T-cell (primary cell): ENCODE results near the gene KRTAP5-3. TPM values are rescaled to one million over a fixed set of nuclear protein-coding genes. Genes with fewer than 3 reads are reported as not detected.

ENCODE experiments used
- ATAC-seq, 4 experiments: fragments of 200-7000 bp in 3 of 4; fragments of 150-1000 bp in 1 of 4; cut with Tn5 transposase; replicated peaks in 1 of 4; 1 replicate in 3 of 4; 2 replicates in 1 of 4; pipeline ENCODE4 v1.10.0; 2021; ENCODE audit warnings: moderate library complexity in 3 of 4, mild to moderate bottlenecking in 2 of 4, moderate number of reproducible peaks in 1 of 4
- CTCF ChIA-PET, 2 donors: fragments of 300-600 bp; sonication (Branson Sonifier 250); formaldehyde crosslinking; loops; one replicate each; lab custom pipeline; 2022; ENCODE audit warnings: antibody characterized with exemption in 2 of 2; lab: Charles Lee
- POLR2A ChIA-PET, 2 donors: fragments of 300-600 bp; sonication (Branson Sonifier 250); formaldehyde crosslinking; loops; one replicate each; lab custom pipeline; 2022; ENCODE audit warnings: antibody characterized with exemption in 2 of 2; lab: Charles Lee
- DNase-seq, 35 experiments: peaks; one replicate each; pipeline versions ENCODE4 v3.0.0 to v3.0.0-alpha.2; 2013 to 2023
- H3K27ac ChIP-seq: one replicate; pipeline ENCODE4 v1.5.1; 2013; ENCODE audit warnings: low read length
- H3K27me3 ChIP-seq, 2 experiments: replicated peaks in 1 of 2; 1 replicate in 1 of 2; 2 replicates in 1 of 2; pipeline versions ENCODE4 v1.6.1 to v1.7.0; 2013; ENCODE audit warnings: low read length in 1 of 2, mixed read lengths in 1 of 2; ENCODE audit not compliant: control insufficient read depth in 2 of 2, insufficient read depth in 2 of 2; ENCODE audit errors: extremely low read depth in 1 of 2
- H3K36me3 ChIP-seq, 2 donors: 1 replicate in 1 of 2; 2 replicates in 1 of 2; pipeline versions ENCODE4 v1.6.1 to v1.7.0; 2013; ENCODE audit warnings: low read length in 1 of 2; ENCODE audit not compliant: control insufficient read depth in 2 of 2, insufficient read depth in 1 of 2; ENCODE audit errors: extremely low read depth in 1 of 2
- H3K4me1 ChIP-seq, 2 experiments: 1 replicate in 1 of 2; 2 replicates in 1 of 2; pipeline versions ENCODE4 v1.6.1 to v1.7.0; 2013; ENCODE audit warnings: low read length in 2 of 2, mixed read lengths in 1 of 2; ENCODE audit not compliant: insufficient read depth in 2 of 2, control insufficient read depth in 1 of 2; ENCODE audit errors: extremely low read depth in 1 of 2
- H3K4me3 ChIP-seq, 2 donors: 1 replicate in 1 of 2; 2 replicates in 1 of 2; pipeline versions ENCODE4 v1.5.1 to v1.7.0; 2013; ENCODE audit warnings: mild to moderate bottlenecking in 2 of 2, low read length in 1 of 2, moderate library complexity in 1 of 2; ENCODE audit not compliant: control insufficient read depth in 1 of 2; ENCODE audit errors: extremely low read depth in 1 of 2
- H3K9me3 ChIP-seq: 2 replicates; pipeline ENCODE4 v1.7.0; 2013
- H3K27ac Mint-ChIP-seq, 2 donors: one replicate each; pipeline ENCODE4 v1.8.0; 2020 to 2021; ENCODE audit warnings: mild to moderate bottlenecking in 2 of 2, mixed read lengths in 2 of 2
- H3K27me3 Mint-ChIP-seq, 2 donors: one replicate each; pipeline ENCODE4 v1.8.0; 2021 to 2022; ENCODE audit warnings: mixed read lengths in 2 of 2
- H3K36me3 Mint-ChIP-seq: one replicate; pipeline ENCODE4 v1.8.0; 2021; ENCODE audit warnings: mixed read lengths
- H3K4me1 Mint-ChIP-seq, 3 donors: one replicate each; pipeline ENCODE4 v1.8.0; 2020 to 2022; ENCODE audit warnings: mixed read lengths in 3 of 3, mild to moderate bottlenecking in 1 of 3
- H3K4me3 Mint-ChIP-seq, 3 donors: one replicate each; pipeline ENCODE4 v1.8.0; 2020 to 2022; ENCODE audit warnings: mild to moderate bottlenecking in 3 of 3, mixed read lengths in 3 of 3, moderate library complexity in 3 of 3
- H3K9me3 Mint-ChIP-seq, 3 donors: one replicate each; pipeline ENCODE4 v1.8.0; 2020 to 2022; ENCODE audit warnings: mixed read lengths in 3 of 3
- WGBS: methylation state at CpG from one replicate; pipeline ENCODE4 v1.1.5; 2013; ENCODE audit warnings: missing lambda C conversion rate; ENCODE audit not compliant: insufficient coverage; 5-methylcytosine and 5-hydroxymethylcytosine counted together
- total RNA-seq, 35 experiments: library from RNA in 6 of 35; stranded (reverse) in 6 of 35; fragments of 120-200 nt in 1 of 35; gene quantifications; one replicate each; pipeline versions ENCODE4 v1.2.1 to v1.2.4 and lab custom pipeline; 2013 to 2026

Gene KRTAP5-3, protein sequence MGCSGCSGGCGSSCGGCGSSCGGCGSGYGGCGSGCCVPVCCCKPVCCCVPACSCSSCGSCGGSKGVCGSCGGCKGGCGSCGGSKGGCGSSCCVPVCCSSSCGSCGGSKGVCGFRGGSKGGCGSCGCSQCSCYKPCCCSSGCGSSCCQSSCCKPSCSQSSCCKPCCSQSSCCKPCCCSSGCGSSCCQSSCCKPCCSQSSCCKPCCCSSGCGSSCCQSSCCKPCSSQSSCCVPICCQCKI
- not detected for total RNA-seq
- not detected for total RNA-seq (2013)
- total RNA-seq (lab: John Stamatoyannopoulos, UW), result 0 reads per million in 29 experiments

DNA sequence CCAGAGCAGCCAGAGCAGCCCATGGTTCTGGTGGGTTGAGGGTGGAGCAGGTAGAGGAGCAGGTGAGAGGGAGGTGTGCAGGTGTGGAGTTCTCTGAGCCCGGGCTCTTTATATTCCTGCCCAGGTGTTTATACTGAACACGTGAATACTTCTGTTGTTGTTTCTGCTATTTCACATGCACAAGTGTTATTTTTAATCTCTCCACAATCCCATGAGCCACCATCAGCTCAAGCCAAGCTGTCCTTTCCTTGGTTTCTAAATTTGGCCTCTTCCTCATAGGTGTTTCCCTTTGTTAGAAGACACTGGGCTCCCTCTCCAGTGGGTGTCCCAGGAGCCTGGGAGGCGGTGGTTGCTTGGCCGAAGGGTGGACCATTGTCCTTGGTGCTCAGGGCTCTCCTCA, at the start of gene KRTAP5-3:
TSS of gene KRTAP5-3 (minus strand) at position 101 of the 400 bp plus-strand sequence. CDS start at position 23, 78 bp downstream.
- peaks cover 0 to 11% of the 10 kb centered on the region in 2 experiments for H3K4me1 ChIP-seq
- peaks cover 6 to 11% (median 9%) of the 10 kb centered on the region in 3 donors for H3K4me1 Mint-ChIP-seq
- H3K4me3 Mint-ChIP-seq, result no peak within 1 kb of the TSS
- DNase-seq, result no peak
- ATAC-seq, result no peak
- H3K27ac Mint-ChIP-seq, result no peak within 1 kb of the TSS
- 83% methylated on average over 2 of the region's 4 CpGs for WGBS
- no peaks in the 10 kb centered on the region for H3K36me3 Mint-ChIP-seq
- H3K9me3 ChIP-seq, result no peaks in the 10 kb centered on the region
- no peaks in the 10 kb centered on the region for H3K9me3 Mint-ChIP-seq
- no peak within 1 kb of the TSS for H3K27ac ChIP-seq
- CTCF ChIA-PET, result interaction anchor here in 1 of 2 donors (0.9 kb wide), 1 partner anchor 13 kb away, joined by 3 read pairs; no protein-coding TSS in a partner anchor
- no peak within 1 kb of the TSS for H3K4me3 ChIP-seq
- peaks cover 0 to 49% of the 10 kb centered on the region in 2 experiments for H3K27me3 ChIP-seq
- POLR2A ChIA-PET, result no interaction called here
- H3K36me3 ChIP-seq, result no peaks in the 10 kb centered on the region
- H3K27me3 Mint-ChIP-seq, result peaks cover 21 to 28% of the 10 kb centered on the region in 2 donors

DNA sequence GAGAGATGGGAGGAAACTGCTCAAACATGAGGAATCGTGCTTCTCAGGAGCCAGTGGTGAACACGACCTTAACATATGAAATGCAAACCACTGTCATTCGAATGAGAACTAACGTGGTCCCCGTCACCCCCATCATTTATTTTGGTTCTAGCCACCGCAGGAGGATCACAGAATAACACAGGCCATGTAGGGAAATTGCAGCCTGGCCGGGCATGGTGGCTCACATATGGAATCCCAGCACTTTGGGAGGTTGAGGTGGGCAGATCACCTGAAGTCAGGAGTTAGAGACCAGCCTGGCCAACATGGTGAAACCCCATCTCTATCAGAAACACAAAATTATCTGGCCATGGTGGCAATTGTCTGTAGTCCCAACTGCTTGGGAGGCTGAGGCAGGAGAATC, 48.4 kb upstream of the KRTAP5-3 start:
- no peak for DNase-seq
- Histone ChIP-seq H3K9me3 (no peaks in the 10 kb centered on the region), H3K27ac (no peak overlapping the region), H3K36me3 (no peaks in the 10 kb centered on the region), H3K27me3 (peaks cover 0 to 79% of the 10 kb centered on the region in 2 experiments), H3K4me1 (peaks cover 8 to 31% of the 10 kb centered on the region in 2 experiments), H3K4me3 (no peak overlapping the region)
- ATAC-seq, result no peak
- no peaks in the 10 kb centered on the region for H3K36me3 Mint-ChIP-seq
- CTCF ChIA-PET, result no interaction called here
- no peaks in the 10 kb centered on the region for H3K9me3 Mint-ChIP-seq
- H3K27me3 Mint-ChIP-seq, result peaks cover 21 to 57% of the 10 kb centered on the region in 2 donors
- 79% methylated on average over 5 of the region's 7 CpGs for WGBS
- peaks cover 6 to 18% (median 15%) of the 10 kb centered on the region in 3 donors for H3K4me1 Mint-ChIP-seq
- POLR2A ChIA-PET, result no interaction called here
- H3K27ac Mint-ChIP-seq, result no peak overlapping the region
- no peak overlapping the region for H3K4me3 Mint-ChIP-seq

DNA sequence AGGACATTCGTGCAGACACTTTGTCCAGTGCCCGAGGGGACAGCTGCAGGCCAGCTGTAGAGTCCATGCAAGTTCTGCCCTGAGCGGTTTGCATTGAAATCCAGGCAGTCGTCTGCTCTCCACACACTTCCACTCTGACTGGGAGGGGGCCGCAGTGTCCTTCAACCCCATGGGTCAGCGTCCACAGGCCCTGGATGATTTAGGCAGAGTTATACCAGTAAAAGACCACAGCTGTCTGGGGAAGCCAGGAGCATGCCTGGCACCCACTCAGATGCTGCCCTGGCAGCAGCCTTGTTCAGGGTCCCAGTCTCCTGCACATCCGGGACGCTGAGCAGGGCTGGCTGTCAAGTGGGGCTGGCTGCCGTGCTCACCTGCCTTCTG, 47.8 kb upstream of the KRTAP5-3 start:
- Histone ChIP-seq H3K4me3 (no peak overlapping the region), H3K27ac (no peak overlapping the region), H3K4me1 (peaks cover 8 to 26% of the 10 kb centered on the region in 2 experiments), H3K27me3 (peaks cover 0 to 75% of the 10 kb centered on the region in 2 experiments), H3K36me3 (no peaks in the 10 kb centered on the region), H3K9me3 (no peaks in the 10 kb centered on the region)
- Mint-ChIP-seq H3K27ac (no peak overlapping the region), H3K36me3 (no peaks in the 10 kb centered on the region), H3K4me1 (peaks cover 6 to 18% (median 14%) of the 10 kb centered on the region in 3 donors), H3K27me3 (peaks cover 21 to 57% of the 10 kb centered on the region in 2 donors), H3K9me3 (no peaks in the 10 kb centered on the region), H3K4me3 (no peak overlapping the region)
- ChIA-PET POLR2A (no interaction called here), CTCF (no interaction called here)
- ATAC-seq (no peak), DNase-seq (no peak)
- 72% methylated on average over 5 of the region's 9 CpGs for WGBS

DNA sequence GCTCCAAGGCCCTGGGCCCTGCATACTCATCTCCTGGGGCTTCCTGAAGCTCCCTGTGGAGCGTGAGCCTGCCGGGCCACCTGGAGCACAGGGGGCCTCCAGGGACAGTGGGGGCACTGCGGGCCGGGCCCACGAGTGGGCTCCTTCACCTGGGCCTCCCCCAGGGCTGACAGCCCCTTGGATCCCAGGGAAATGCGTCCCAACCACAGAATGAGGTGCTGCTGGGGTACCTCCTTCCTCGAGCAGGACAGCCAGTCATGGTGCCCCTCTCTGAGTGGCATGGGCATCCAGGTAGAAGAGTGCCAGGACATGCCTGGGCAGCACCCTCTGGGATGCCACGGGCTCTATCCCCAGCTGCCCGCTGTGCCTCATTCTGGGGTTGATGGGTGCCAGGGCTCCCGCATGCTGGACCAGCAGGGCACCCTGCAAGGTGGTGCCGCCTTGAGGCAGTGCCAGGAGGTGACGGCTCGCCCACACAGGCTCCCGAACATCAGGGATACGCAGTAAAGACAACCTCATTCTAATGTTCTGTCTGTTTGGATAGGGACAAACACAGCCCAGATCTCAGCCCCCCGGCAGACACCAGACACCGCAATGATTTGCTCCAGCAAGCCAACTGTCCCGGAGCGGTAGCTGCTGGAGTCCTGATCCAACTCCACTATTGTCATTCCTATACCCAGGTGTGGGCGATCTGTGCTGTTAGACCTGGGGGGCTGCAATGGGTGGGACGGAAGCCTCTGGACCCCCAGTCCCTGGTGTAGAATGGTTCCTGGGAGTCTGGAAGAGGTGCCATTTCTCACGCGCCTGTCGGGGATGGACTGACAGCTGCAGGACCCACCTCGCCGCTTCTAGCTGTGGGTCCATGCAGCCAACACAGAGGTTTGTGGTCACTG, 47.2 kb upstream of the KRTAP5-3 start:
- no peaks in the 10 kb centered on the region for H3K36me3 ChIP-seq
- no peak for DNase-seq
- H3K4me1 ChIP-seq, result peaks cover 8 to 22% of the 10 kb centered on the region in 2 experiments
- Mint-ChIP-seq H3K4me1 (peaks cover 6 to 16% (median 14%) of the 10 kb centered on the region in 3 donors), H3K36me3 (no peaks in the 10 kb centered on the region), H3K27me3 (peaks cover 19 to 55% of the 10 kb centered on the region in 2 donors), H3K27ac (no peak overlapping the region), H3K9me3 (no peaks in the 10 kb centered on the region), H3K4me3 (no peak overlapping the region)
- no peak overlapping the region for H3K27ac ChIP-seq
- CTCF ChIA-PET, result no interaction called here
- no peak overlapping the region for H3K4me3 ChIP-seq
- peaks cover 0 to 71% of the 10 kb centered on the region in 2 experiments for H3K27me3 ChIP-seq
- 83% methylated on average over 19 of the region's 26 CpGs for WGBS
- POLR2A ChIA-PET, result no interaction called here
- H3K9me3 ChIP-seq, result no peaks in the 10 kb centered on the region
- no peak for ATAC-seq

DNA sequence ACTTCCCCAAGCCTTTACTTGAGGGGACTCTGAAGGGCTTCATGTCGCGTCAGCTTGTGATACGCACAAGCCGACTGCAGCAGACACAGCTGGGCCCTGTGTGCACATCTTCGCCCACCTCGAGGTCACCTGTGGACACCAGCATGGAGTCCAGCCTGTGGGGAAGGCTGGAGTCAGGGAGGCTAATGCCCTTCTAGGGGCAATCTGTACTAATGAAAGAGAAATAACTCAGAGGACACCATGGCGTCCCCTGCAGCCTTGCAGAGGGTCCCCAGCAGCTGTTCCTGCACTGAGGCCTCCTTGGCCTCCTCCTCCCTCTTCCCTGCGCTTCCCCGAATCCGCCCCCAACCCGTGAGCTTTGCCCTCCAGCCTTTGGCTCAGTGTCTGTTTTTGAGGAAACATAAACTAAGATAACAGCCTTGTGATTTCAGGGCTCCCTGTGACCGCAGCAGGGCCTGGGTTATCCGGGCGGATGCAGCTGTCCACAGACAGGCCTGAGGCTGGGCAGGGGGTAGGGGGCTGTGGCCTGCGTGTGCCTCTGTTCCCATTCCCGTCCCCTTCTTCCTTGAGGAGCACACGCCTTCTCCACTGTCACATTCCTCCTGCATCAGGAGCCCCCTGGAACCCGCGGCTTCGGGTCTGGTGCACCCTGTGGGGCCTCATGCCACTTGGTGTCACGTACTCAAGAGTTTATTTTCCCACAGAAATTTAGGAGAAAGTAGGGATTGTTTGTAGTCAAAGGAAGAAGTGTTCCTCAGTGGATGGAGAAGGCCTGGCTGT, 46.3 kb upstream of the KRTAP5-3 start:
- Mint-ChIP-seq H3K27me3 (peaks cover 11 to 46% of the 10 kb centered on the region in 2 donors), H3K36me3 (no peaks in the 10 kb centered on the region), H3K4me1 (peaks cover 5 to 7% (median 6%) of the 10 kb centered on the region in 3 donors), H3K4me3 (no peak overlapping the region), H3K27ac (no peak overlapping the region), H3K9me3 (no peaks in the 10 kb centered on the region)
- 63% methylated on average over 11 of the region's 21 CpGs for WGBS
- H3K9me3 ChIP-seq, result no peaks in the 10 kb centered on the region
- peaks cover 4 to 14% of the 10 kb centered on the region in 2 experiments for H3K4me1 ChIP-seq
- ChIA-PET CTCF (no interaction called here), POLR2A (no interaction called here)
- DNase-seq, result no peak
- ATAC-seq, result no peak
- H3K36me3 ChIP-seq, result no peaks in the 10 kb centered on the region
- no peak overlapping the region for H3K27ac ChIP-seq
- peaks cover 0 to 65% of the 10 kb centered on the region in 2 experiments for H3K27me3 ChIP-seq
- H3K4me3 ChIP-seq, result no peak overlapping the region
